Rectal smooth muscle tissue (tissue), 1 donor: ENCODE results near the gene TRMT11.

ENCODE experiments used
- H3K27ac ChIP-seq: one replicate; pipeline ENCODE4 v1.7.0; 2013; ENCODE audit warnings: low read depth, low read length, inconsistent platforms
- H3K27me3 ChIP-seq: one replicate; pipeline ENCODE4 v1.7.0; 2013; ENCODE audit warnings: low read length; ENCODE audit not compliant: control insufficient read depth, insufficient read depth
- H3K36me3 ChIP-seq: one replicate; pipeline ENCODE4 v1.7.0; 2013; ENCODE audit warnings: low read length; ENCODE audit not compliant: control insufficient read depth, insufficient read depth
- H3K4me1 ChIP-seq: one replicate; pipeline ENCODE4 v1.7.0; 2013; ENCODE audit warnings: low read length; ENCODE audit not compliant: control insufficient read depth, insufficient read depth
- H3K4me3 ChIP-seq: one replicate; pipeline ENCODE4 v1.7.0; 2013; ENCODE audit warnings: low read length
- H3K9ac ChIP-seq: one replicate; pipeline ENCODE4 v1.7.0; 2013; ENCODE audit warnings: low read length

The TRMT11 gene

GRCh38 chr6:125985522-125985921 is 818 bp upstream of the TRMT11 start:
- Histone ChIP-seq H3K9ac (no peak overlapping the region), H3K27ac (no peak overlapping the region)

GRCh38 chr6:125985979-125986300 is 400 bp upstream of the TRMT11 start:
- H3K4me1 ChIP-seq: peaks cover 7% of the 10 kb centered on the region
- H3K36me3 ChIP-seq: peaks cover 2% of the 10 kb centered on the region
- H3K27me3 ChIP-seq: no peaks in the 10 kb centered on the region
- H3K9ac ChIP-seq: peak overlapping the region; percentile 97
- H3K27ac ChIP-seq: peak overlapping the region; percentile 81
- H3K4me3 ChIP-seq: peak overlapping the region; percentile 100

More at GRCh38 chr6:125985522-125985921, 818 bp upstream of the TRMT11 start:
- Histone ChIP-seq H3K27me3 (no peaks in the 10 kb centered on the region), H3K4me3 (peak overlapping the region; percentile 100), H3K4me1 (peaks cover 7% of the 10 kb centered on the region), H3K36me3 (peaks cover 2% of the 10 kb centered on the region)

- Histone ChIP-seq H3K27ac (peak overlapping the region; percentile 81), H3K4me3 (peak overlapping the region; percentile 100), H3K27me3 (no peaks in the 10 kb centered on the region), H3K36me3 (no peaks in the 10 kb centered on the region), H3K9ac (no peak overlapping the region), H3K4me1 (peaks cover 7% of the 10 kb centered on the region)
Observed at GRCh38 chr6:125987026-125987617, 782 bp downstream of the TRMT11 start.

- Histone ChIP-seq H3K27ac (no peak overlapping the region), H3K27me3 (no peaks in the 10 kb centered on the region), H3K9ac (no peak overlapping the region), H3K4me1 (peaks cover 7% of the 10 kb centered on the region), H3K4me3 (no peak overlapping the region), H3K36me3 (no peaks in the 10 kb centered on the region)
Observed at GRCh38 chr6:125988280-125988679, 1.9 kb downstream of the TRMT11 start.

- Histone ChIP-seq H3K9ac (no peak overlapping the region), H3K4me1 (peaks cover 7% of the 10 kb centered on the region), H3K27me3 (no peaks in the 10 kb centered on the region), H3K36me3 (no peaks in the 10 kb centered on the region), H3K27ac (no peak overlapping the region), H3K4me3 (no peak overlapping the region)
Observed at GRCh38 chr6:125989631-125990030, 3.3 kb downstream of the TRMT11 start.

GRCh38 chr6:125991653-125992052 is 5.3 kb downstream of the TRMT11 start:
- Histone ChIP-seq H3K36me3 (no peaks in the 10 kb centered on the region), H3K9ac (no peak overlapping the region), H3K27ac (no peak overlapping the region), H3K4me1 (peaks cover 3% of the 10 kb centered on the region), H3K27me3 (no peaks in the 10 kb centered on the region), H3K4me3 (no peak overlapping the region)

GRCh38 chr6:125994670-125995488 is 8.5 kb downstream of the TRMT11 start:
- Histone ChIP-seq H3K27ac (no peak overlapping the region), H3K36me3 (no peaks in the 10 kb centered on the region), H3K27me3 (no peaks in the 10 kb centered on the region), H3K9ac (no peak overlapping the region), H3K4me1 (no peaks in the 10 kb centered on the region), H3K4me3 (no peak overlapping the region)

- Histone ChIP-seq H3K4me1 (no peaks in the 10 kb centered on the region), H3K27ac (no peak overlapping the region), H3K27me3 (no peaks in the 10 kb centered on the region), H3K4me3 (no peak overlapping the region), H3K36me3 (peaks cover 3% of the 10 kb centered on the region), H3K9ac (no peak overlapping the region)
Observed at GRCh38 chr6:125995972-125996580, 9.7 kb downstream of the TRMT11 start.

- Histone ChIP-seq H3K9ac (no peak overlapping the region), H3K4me1 (no peaks in the 10 kb centered on the region), H3K27me3 (no peaks in the 10 kb centered on the region), H3K4me3 (no peak overlapping the region), H3K27ac (no peak overlapping the region), H3K36me3 (peaks cover 6% of the 10 kb centered on the region)
Observed at GRCh38 chr6:126002755-126003679, 16.7 kb downstream of the TRMT11 start.

GRCh38 chr6:126007800-126008199 is 21.5 kb downstream of the TRMT11 start:
- no peaks in the 10 kb centered on the region for H3K4me1 ChIP-seq

GRCh38 chr6:126010040-126010439 is 23.7 kb downstream of the TRMT11 start:
- peaks cover 8% of the 10 kb centered on the region for H3K36me3 ChIP-seq
- no peak overlapping the region for H3K27ac ChIP-seq

More at GRCh38 chr6:126007800-126008199, 21.5 kb downstream of the TRMT11 start:
- Histone ChIP-seq H3K4me3 (no peak overlapping the region), H3K9ac (no peak overlapping the region), H3K27me3 (no peaks in the 10 kb centered on the region), H3K36me3 (peaks cover 7% of the 10 kb centered on the region), H3K27ac (no peak overlapping the region)

GRCh38 chr6:126015863-126016262 is 29.5 kb downstream of the TRMT11 start:
- H3K4me1 ChIP-seq: no peaks in the 10 kb centered on the region
- no peak overlapping the region for H3K9ac ChIP-seq
- H3K27me3 ChIP-seq: no peaks in the 10 kb centered on the region
- H3K27ac ChIP-seq: no peak overlapping the region
- peaks cover 9% of the 10 kb centered on the region for H3K36me3 ChIP-seq
- no peak overlapping the region for H3K4me3 ChIP-seq

More at GRCh38 chr6:126010040-126010439, 23.7 kb downstream of the TRMT11 start:
- Histone ChIP-seq H3K9ac (no peak overlapping the region), H3K4me3 (no peak overlapping the region), H3K4me1 (no peaks in the 10 kb centered on the region), H3K27me3 (no peaks in the 10 kb centered on the region)
